HL-60/S4 treated with phorbol 12-myristate 13-acetate at 8.2 ng/mL for 4 days and 3 days (cell line): ENCODE measurements around the gene GARIN5B.
"Not testable (repeated sequence)": the region's sequence is repeated elsewhere in the genome, so short reads cannot be mapped to it uniquely, and the experiment has no call there.

ENCODE experiments used
- in situ Hi-C: fragments of 300-500 bp; cut with MboI; formaldehyde crosslinking; loops from 2 replicates; pipeline ENCODE4 v1.15.0; 2022; ENCODE audit warnings: low sequenced_read_pairs

The GARIN5B gene

GRCh38 chr19:55352040-55352439, 11.0 kb downstream of the GARIN5B start:
- in situ Hi-C loops, result no loop called here

GRCh38 chr19:55350620-55351315, 12.3 kb downstream of the GARIN5B start:
- in situ Hi-C loops, result no loop called here

- in situ Hi-C loops, result no loop called here
Observed at GRCh38 chr19:55348317-55349034, 14.6 kb downstream of the GARIN5B start.

GRCh38 chr19:55347442-55348009, 15.5 kb downstream of the GARIN5B start:
- in situ Hi-C loops, result no loop called here

- in situ Hi-C loops, result no loop called here
Observed at GRCh38 chr19:55346725-55347441, 16.2 kb downstream of the GARIN5B start.

- in situ Hi-C loops, result no loop called here
Observed at GRCh38 chr19:55345818-55346724, 17.0 kb downstream of the GARIN5B start.

- in situ Hi-C loops, result no loop called here
Observed at GRCh38 chr19:55345101-55345817, 17.8 kb downstream of the GARIN5B start.

- in situ Hi-C loops, result no loop called here
Observed at GRCh38 chr19:55344444-55344843, 18.6 kb downstream of the GARIN5B start.

GRCh38 chr19:55341595-55342531, 21.2 kb downstream of the GARIN5B start:
- in situ Hi-C loops, result no loop called here

- in situ Hi-C loops, result no loop called here
Observed at GRCh38 chr19:55341171-55341588, 21.9 kb downstream of the GARIN5B start.

GRCh38 chr19:55340784-55341147, 22.3 kb downstream of the GARIN5B start:
- in situ Hi-C loops, result no loop called here

- in situ Hi-C loops, result no loop called here
Observed at GRCh38 chr19:55339889-55340783, 22.9 kb downstream of the GARIN5B start.

- in situ Hi-C loops, result no loop called here
Observed at GRCh38 chr19:55339105-55339888, 23.8 kb downstream of the GARIN5B start, which contains the start of gene KMT5C. KMT5C (plus strand) TSS chr19:55339876; CDS start chr19:55341937, 2,061 bp downstream.

GRCh38 chr19:55336101-55336500, 27.0 kb downstream of the GARIN5B start:
- in situ Hi-C loops, result no loop called here

GRCh38 chr19:55333870-55334269, 29.2 kb downstream of the GARIN5B start:
- in situ Hi-C loops, result no loop called here

- in situ Hi-C loops, result not testable (repeated sequence)
Observed at GRCh38 chr19:55329791-55330190, 33.3 kb downstream of the GARIN5B start.
